Astrocyte of the cerebellum (primary cell): ENCODE data around the gene VARS1.

Source experiments
- DNase-seq: peaks from one replicate; pipeline ENCODE4 v3.0.0-alpha.2; 2011; ENCODE audit warnings: low read depth
- H3K4me3 ChIP-seq: 2 replicates; pipeline ENCODE4 v1.5.1; 2011; ENCODE audit warnings: mild to moderate bottlenecking, low read depth, low read length, moderate library complexity
- CTCF ChIP-seq: IDR thresholded peaks from 2 replicates; pipeline ENCODE4 v1.5.1; 2012; ENCODE audit warnings: low read length, low read depth, moderate library complexity, mild to moderate bottlenecking; ENCODE audit errors: missing control alignments
- in situ Hi-C: cut with HindIII; loops from 2 replicates; pipeline ENCODE4 v1.10.0; 2017; ENCODE audit warnings: low sequenced_read_pairs

Gene VARS1

GRCh38 chr6:31836474-31837368 is 41.2 kb upstream of the VARS1 start:
- TF ChIP-seq CTCF = no peak
- in situ Hi-C loops = no loop called here
- H3K4me3 ChIP-seq = peak overlapping the region; percentile 78
- DNase-seq = no peak

- no peak for TF ChIP-seq CTCF
- DNase-seq = no peak
- in situ Hi-C loops = no loop called here
- H3K4me3 ChIP-seq = peak overlapping the region; percentile 78
Measured at GRCh38 chr6:31836047-31836473, 40.5 kb upstream of the VARS1 start.

- in situ Hi-C loops = no loop called here
- no peak for TF ChIP-seq CTCF
- DNase-seq = peak; percentile 51
- peak overlapping the region; percentile 78 for H3K4me3 ChIP-seq
Measured at GRCh38 chr6:31834367-31835250, 39.1 kb upstream of the VARS1 start.

- no peak for DNase-seq
- TF ChIP-seq CTCF = no peak
- in situ Hi-C loops = no loop called here
- H3K4me3 ChIP-seq = peak overlapping the region; percentile 56
Measured at GRCh38 chr6:31831350-31832215, 36.0 kb upstream of the VARS1 start.

GRCh38 chr6:31830886-31831335 is 35.4 kb upstream of the VARS1 start:
- no peak for TF ChIP-seq CTCF
- peak overlapping the region; percentile 56 for H3K4me3 ChIP-seq
- DNase-seq = no peak
- in situ Hi-C loops = no loop called here
